GM21423 (cell line): ENCODE data around the gene PPP1R36.
"Not testable (repeated sequence)": the region's sequence is repeated elsewhere in the genome, so short reads cannot be mapped to it uniquely, and the experiment has no call there.

ENCODE experiments used
- ATAC-seq: cut with Tn5 transposase; IDR thresholded peaks from one replicate; pipeline ENCODE4 v1.9.1; 2021; ENCODE audit warnings: mild to moderate bottlenecking, moderate library complexity; ENCODE audit not compliant: unreplicated experiment

The PPP1R36 gene

DNA sequence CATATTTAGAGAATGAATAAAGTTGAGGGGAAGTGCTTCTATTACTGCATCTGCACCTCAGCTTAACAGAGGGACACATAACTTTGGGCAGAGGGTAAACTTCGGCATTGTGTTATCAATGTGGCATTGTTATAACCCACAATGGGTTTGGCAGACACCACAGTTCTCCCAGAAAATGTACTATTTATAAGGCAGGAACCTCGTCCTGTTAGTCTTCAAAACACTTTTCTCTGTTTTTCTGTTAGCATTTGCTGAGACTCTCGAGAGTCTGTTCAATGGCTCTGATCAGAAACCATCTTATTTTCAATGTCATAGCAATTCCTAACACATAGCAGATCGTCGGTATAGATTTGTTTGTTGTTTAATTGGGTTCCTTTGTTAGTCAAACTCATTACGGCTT lies 13.9 kb downstream of the PPP1R36 start:
- no peak for ATAC-seq

DNA sequence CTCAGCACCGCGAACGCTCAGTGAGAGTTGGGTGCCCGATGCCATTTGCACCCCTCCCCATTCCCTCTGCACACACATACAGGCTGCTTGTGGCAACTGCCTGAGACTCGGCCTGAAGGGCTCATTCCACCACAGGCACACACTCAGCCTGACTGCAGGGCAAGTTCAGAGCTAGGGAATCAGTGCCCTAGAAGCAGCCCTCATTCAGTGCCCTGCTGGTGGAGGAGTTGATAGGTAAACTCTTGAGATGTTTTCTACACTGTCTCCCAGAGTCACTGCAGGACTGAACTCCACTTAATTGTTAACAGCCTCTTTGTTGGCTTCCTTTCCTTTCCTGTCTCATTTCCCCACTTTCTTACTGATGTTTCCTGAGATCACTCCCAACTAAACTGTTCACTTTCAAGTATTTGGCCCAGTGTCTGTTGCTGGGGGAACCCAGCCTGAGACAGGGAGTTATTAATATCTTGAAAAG lies 16.9 kb downstream of the PPP1R36 start:
- no peak for ATAC-seq

DNA sequence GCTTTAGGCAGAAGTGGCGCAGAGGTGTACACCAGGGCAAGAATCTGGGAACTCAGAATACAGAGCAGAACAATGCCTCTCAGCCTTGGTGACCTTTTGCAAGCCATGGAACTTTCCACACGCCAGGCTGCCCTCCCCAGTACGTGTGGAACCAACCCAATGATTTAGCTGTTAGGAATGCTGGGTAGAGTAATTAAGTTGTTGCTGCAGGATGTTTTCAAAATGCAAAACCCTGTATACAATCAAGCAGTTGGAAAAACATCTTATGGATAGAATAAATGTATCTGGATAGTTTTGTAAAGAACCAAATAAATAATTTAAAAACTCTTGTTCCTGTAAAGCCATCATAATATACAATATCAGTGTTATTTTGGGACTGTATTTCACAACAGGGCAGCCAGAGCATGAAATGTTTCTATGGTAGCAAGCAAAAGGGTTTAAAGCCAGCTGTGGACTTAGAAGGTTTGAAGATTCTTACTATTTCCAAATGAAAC lies 19.4 kb downstream of the PPP1R36 start:
- ATAC-seq, result no peak

DNA sequence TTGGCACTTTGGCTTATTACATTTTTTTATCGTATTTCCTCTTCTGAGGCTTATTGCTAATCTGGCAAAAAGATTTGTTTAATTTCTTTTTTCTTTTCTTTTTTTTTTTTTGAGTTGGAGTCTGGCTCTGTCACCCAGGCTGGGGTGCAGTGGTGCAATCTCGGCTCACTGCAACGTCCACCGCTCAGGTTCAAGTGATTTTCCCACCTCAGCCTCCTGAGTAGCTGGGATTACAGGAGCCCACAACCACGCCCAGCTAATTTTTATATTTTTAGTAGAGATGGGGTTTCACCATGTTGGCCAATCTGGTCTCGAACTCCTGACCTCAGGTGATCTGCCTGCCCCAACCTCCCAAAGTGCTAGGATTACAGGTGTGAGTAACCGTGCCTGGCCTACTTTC lies 19.9 kb downstream of the PPP1R36 start:
- not testable (repeated sequence) for ATAC-seq

DNA sequence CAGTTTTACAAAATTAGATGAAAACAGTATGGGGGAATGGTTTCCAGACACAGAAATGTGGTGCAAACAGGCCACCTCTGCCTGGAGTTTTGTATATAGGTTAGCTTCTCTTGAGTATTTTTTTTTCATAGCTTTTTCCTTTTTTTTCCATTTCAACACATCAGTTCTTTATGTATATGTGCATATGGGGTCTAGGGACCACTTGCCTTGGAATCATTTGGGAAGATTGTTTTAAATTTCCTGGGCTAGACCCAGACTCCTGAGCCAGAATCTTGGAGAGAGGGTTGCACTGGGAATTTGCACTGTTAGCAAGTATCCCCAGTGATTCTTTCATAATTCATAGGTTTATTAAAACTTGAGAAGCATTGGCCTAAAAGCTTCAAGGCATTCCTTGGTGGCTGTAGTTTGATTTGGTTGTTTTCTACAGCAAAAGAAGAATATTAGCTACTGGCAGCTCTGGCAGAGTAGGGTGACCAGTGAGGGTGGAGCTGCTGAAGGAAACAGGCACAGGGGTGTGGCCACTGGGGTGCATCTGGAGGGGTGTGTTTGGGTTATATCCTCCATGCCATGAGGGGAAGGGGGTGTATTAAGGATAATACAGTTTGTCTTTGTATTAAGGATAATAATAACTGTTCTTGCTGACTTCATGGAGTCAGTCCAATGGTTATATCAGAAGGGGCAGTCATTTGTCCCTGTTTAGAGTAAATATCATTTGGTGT lies 22.8 kb downstream of the PPP1R36 start:
- ATAC-seq, result no peak

DNA sequence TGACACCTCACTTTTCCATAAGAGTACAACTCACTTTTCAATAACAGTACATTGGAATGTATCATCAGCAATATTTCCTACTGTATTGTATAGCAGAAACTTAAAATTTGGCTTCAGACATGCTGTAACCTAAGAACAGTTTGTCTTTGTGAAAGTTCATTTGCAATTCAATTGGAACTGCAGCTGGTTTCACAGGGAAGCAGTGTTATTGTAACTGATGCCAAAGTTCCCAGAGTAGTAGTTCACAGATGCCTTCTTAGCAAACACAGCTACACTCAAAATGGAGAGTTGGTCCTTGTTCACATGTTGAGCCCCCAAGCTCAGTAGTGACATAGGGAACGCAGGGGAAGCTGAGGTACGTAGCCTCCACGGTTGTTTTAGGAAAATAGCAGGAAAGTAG lies 23.3 kb downstream of the PPP1R36 start:
- ATAC-seq, result no peak

DNA sequence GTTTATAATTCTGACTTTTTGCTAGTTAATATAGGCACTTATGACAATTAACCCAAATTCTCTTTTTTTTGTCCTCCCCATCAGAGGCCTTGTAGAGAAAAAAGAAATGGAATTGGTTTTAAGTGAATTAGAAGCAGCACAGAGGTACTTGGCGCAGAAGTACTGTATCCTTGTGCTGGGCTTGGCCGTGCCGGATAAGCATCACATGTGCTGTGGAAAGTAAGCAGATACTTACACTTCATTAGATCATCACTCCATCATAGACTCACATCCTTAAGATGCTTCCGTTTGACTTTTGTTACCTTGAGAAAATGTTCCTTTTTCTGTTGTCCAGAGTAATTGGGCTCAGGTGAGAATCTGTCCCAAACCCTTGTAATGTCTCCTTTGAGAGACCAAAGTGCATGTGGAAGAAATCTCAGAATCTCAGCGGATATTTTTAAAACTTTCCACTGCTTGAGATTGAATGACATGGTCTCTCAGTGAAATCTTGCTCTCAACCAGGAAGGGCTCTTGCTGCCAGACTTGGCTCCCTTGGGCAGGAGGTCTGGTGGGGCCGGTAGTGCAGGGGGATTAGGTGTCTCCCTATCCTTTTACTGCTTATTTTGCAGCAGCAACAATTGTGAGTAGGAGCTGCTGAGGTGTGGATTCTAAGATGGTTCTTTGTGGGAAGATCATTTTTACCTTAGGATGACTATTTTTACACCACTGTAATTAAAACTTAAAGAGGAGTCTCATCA lies 24.8 kb downstream of the PPP1R36 start:
- ATAC-seq, result no peak

DNA sequence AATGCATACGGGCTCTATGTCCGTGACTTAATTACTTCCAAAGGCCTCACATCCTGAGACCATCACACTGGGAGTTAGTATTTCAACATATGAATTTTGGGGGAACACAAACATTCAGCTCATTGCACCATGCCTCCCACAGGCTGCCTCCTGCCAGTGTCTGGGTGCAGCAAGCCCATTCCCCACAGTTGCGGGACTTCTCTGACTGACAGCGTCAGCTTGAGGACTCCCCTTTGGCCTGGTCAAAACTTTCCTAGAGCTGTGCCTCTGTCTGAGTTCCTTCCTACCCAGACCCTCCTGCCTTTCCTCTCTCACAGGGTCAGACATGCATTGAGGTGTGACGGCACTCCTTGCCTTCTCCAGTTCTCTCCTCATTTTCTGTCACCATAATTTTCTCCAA lies 27.4 kb downstream of the PPP1R36 start:
- no peak for ATAC-seq

DNA sequence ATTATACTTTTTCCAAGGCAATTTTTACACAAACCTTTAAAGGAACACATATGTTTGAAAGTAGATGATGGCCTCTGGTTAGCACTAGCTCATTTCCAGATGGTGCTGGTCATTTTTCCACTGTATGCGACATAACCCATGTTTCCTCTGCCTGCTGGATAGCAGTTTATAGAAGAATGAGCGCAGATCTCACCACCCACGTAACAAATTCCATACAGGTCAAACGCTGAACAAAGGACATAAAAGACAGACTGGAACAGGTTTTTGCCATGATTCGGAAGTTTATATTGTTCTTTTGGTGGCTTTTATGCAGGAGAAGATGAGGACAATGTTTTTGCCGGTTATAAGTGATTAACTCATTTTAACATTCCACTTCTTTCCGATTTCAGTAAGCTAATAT lies 30.7 kb downstream of the PPP1R36 start:
- no peak for ATAC-seq

DNA sequence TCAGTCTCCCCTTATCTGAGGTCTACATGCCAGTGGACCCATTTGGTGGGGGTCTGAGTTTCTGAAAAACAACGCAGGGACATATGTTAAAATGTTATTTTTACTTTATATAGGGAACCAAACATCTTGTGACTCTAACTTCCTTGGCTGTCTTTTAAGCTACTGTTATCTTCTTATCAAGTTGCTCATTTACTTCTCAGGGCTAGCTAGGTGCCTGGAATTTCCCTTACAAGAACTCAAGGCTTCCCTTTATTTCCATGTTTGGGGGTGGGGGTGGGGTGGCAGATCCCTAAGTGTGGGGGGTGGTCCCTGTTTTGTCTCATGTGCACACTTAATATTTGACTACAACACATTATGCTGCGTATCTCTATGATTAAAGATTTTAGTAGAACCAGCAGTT lies 31.6 kb downstream of the PPP1R36 start:
- ATAC-seq, result no peak

DNA sequence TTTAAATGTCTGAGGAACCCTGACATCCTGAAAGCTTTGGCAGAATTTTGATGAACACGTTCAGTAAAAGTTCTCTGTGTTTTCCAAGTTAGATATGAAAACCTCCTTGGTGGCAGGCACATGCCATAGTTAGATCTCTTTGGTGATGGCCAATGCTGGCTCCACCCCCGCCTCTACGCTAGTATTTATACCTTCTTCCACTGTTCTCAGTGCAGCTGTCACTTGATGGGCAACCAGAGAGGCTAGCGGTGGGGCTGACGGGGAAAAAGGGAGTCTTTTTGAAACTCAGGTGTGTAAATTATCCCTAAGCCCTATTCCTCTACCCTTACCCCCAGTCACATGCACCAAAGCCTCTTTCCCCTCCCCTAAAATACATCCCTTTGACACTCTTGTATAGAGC lies 32.1 kb downstream of the PPP1R36 start:
- ATAC-seq, result no peak

DNA sequence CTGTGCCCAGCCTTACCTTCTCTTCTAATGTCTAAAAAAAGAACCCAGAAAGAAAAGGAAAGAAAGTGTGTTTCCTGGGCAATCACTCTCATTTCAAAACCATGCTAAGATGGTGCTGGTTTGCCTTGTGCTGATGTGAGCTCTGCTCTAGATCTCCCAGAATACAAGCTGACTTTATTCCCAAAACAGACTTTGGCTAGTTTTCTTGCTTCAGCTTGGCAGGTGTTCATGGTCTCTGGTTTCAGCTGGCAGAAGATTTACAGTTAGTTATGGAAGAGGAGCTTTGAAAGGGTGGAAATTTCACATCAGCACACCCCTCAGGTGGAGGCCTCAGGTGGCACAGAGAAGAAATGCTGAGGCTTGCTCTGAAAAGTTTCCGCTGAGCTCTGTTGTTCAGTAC lies 34.4 kb downstream of the PPP1R36 start:
- ATAC-seq, result no peak

DNA sequence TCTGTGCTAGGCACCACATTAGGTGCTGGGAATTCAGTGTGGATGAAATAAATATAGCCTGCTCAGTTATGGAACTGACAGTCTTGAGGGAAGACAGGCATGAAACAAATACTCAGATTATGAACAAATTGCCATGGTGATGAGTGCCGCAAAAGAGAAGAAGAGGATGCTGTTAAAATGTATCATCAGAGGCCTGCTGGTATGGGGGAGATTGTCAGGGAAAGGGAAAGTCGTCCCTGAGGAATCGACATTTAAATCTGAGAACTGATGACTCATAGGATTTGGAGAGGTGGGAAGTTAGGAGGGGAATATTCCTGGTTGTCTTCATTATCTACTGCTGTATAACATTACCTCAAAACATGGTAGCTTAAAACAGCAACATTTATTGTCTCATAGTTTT lies 42.0 kb downstream of the PPP1R36 start:
- no peak for ATAC-seq

DNA sequence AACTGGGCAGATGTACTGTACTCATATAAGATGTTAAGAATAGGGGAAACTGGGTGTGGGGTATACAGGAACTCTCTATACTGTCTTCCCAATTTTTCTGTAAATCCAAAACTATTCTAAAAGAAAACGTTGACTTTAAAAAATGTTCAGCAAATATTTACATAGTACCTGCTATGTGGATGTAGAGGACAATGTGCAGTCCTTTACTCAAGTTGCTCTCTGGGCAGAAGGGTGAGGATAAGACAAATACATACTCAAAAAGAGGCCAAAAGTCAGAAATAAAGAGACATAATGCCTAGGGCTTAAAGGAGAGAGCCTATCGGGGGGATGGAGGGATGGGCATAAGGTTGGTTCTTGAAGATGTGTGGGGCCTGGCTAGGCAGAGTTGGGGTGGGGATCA lies 44.7 kb downstream of the PPP1R36 start:
- ATAC-seq, result no peak

DNA sequence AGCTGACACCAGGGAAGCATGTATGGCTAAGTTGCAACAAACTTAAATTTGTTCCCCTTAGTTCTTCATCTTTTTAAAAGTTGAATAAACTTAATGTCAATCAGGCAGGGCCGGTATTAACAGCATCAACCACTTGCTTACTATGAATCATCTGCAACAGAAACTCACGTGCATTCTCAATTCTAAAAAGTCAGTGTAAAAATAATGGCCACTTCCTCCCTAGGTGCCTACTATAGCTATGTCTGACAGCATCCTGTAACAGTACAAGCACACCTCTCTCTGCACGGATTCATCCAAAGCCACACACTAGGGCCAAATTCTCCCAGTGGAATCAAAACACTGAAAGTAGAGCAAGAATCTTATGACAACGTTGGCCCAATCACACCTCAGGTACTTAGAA lies 48.6 kb downstream of the PPP1R36 start:
- peak; percentile 42 for ATAC-seq

DNA sequence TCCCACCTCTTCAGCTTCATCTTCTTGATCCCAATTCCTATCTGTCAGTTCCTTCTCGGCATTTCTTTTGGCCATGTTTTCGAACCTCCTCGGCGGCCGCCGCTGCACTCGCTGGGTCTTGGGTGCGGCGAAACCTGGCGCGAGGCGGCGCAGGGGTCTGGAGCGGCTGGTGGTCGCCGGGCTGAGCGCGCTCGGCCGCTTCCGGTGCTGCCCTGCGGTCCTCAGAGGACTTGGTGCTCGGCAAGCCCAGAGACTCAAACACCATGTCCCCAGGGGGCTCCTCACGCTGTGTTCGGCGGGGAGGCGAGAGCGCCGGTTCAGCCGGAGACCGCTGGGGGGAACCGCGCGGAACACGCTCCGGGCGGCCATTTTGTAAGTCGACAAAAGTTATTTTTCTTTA lies 51.8 kb downstream of the PPP1R36 start:
- no peak for ATAC-seq

DNA sequence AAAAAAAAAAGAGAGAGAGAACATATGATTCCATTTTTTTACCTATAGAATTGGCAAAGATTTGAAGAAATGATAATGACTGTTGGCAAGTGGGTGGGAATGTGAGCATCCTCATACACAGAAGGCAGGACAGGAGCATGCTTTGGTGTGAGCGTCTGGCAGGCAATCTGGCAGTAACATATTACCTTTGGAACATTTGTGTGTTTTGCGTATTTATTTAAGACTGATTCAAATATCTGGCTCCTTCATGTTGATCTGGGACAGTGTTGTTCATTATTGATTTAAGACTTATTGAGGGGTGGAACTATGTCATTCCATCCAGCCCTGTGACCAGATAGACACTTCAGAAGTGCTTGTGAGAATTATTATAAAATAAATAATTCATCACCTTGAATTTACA lies 53.1 kb downstream of the PPP1R36 start:
- ATAC-seq, result no peak

DNA sequence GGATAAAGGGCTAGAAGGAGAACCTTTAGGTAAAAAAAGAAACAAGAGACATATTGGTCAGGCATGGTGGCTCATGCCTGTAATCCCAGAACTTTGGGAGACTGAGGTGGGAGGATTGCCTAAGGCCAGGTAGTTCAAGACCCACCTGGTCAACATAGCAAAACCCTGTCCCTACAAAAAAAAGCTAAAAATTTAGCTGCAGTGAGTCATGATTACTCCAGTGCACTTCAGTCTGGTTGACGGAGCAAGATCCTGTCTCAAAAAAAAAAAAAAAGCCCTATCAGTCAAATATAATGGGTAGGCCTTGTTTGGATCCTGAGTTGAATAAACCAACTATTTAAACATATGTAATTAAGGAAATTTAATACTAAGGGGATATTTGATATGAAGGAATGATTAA lies 54.2 kb downstream of the PPP1R36 start:
- ATAC-seq, result no peak

DNA sequence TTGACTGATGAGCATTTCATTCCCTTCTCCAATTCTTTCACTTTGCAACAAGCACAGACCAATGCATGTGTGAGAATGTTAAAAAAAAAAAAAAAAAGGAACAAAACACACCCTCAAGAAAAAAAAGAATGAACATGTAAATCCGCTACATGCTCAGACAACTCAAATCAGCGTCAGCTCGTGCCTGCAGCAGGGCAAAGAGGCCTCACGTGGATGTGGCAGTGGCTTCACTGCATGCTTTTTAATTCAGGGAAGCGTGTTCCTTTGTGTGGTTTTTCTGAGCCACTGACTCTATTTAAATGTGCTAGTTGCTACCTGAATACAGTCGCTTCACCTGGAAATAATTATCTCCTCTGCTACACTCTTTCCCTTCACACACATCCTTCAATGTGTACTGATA lies 55.1 kb downstream of the PPP1R36 start:
- ATAC-seq, result no peak

DNA sequence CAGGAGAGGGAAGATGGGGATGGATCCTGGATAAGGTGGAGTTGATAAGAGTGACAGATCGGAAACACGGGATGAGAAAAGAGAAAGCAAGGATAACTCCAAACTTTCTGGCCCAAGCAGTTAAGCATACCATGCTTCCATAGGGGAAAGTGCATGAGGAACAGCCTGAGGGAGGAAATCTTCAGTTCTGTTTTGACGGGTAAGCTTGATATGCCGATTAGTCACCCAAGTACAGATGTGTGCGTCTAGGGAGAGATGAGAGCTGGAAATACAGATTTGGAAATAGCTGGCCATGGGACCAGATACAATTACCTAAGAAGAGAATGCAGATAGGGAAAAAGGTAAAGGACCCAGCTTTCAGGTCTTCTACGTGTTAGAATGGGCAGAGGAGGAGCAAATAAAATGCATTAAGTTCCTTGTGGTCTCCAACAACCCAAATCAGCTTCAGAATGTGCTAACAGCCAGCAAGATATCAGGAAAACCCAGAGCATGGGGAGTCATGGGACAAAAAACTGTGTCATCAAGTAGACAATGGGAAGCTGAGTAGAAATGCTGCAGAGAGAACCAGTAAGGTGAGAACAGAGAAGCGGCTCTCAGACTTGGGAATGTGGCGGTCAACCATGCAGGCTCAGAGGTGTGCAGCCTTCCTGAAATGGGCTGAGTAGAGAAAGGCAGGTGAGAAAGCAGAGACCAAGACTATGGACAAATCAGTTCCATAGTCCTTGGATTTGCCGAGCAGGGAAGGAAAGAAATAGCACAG lies 56.3 kb downstream of the PPP1R36 start:
- no peak for ATAC-seq

DNA sequence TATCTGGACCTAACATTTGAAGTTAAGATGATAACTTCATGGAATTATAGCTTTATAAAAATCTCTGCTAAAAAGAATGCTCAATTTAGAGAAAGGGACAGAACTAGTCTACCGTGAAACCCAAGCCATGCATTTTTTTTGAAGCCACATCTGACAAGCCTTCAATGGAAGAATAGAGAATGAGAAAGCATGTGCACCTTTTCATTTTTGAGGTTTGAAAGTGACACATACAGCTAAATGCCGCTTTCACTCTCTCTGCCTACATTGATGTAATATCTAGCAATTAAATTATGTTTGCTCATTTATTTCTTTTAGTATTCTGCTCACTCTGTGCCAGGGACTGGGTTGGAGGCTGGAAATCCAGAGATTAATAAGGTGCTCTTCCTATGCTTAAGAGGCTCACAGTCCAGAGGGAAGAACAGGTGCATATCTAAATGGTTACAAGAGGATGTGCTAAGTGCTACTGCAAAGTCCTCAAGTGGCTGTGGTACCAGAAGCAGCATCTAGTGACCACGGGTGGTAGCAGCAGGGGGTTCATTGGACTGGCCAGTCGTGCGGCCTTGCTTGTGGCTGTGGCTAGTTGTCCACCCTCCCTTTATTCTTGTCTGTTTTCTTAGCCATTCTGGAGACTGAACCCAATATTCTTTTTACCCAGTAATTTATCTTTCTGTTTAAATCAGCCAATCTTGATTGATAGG lies 60.4 kb downstream of the PPP1R36 start:
- no peak for ATAC-seq
